HL-60 (cell line): ENCODE results near the gene CUL1.

Source experiments
- POLR2AphosphoS5 ChIP-seq: IDR thresholded peaks from 2 replicates; pipeline ENCODE4 v1.6.1; 2012; ENCODE audit warnings: low read depth
- TF ChIP-seq, protein P1 (sequence below): IDR thresholded peaks from one replicate; pipeline ENCODE4 v1.5.1; 2011; ENCODE audit warnings: low read length, control low read depth, inconsistent platforms; ENCODE audit not compliant: insufficient read depth

DNA sequence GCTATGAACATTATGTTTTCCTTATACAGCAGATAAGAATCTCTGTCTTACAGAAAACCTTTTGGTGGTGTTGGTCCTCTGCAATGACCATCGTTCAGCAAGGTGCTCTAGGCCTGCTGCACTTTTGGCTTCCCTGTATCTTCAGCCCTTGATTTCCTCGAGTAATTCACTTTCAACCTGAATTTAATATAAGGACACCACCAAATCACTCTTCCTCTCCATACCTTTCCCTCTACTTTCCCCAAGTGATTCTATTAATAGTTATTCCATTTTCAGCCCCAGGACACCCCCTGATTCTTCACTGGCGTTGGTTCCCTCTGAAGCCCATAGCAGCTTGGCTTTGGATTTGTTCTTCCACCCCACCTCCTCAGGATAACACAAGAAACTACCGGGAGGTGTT is 113.2 kb downstream of the CUL1 start:
- TF ChIP-seq, protein P1, sequence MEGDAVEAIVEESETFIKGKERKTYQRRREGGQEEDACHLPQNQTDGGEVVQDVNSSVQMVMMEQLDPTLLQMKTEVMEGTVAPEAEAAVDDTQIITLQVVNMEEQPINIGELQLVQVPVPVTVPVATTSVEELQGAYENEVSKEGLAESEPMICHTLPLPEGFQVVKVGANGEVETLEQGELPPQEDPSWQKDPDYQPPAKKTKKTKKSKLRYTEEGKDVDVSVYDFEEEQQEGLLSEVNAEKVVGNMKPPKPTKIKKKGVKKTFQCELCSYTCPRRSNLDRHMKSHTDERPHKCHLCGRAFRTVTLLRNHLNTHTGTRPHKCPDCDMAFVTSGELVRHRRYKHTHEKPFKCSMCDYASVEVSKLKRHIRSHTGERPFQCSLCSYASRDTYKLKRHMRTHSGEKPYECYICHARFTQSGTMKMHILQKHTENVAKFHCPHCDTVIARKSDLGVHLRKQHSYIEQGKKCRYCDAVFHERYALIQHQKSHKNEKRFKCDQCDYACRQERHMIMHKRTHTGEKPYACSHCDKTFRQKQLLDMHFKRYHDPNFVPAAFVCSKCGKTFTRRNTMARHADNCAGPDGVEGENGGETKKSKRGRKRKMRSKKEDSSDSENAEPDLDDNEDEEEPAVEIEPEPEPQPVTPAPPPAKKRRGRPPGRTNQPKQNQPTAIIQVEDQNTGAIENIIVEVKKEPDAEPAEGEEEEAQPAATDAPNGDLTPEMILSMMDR = no peak
- TF ChIP-seq POLR2AphosphoS5 = no peak
